NCI-H2107 (cell line): ENCODE data around the gene SERPINI2.
"Not testable (repeated sequence)": the region's sequence is repeated elsewhere in the genome, so short reads cannot be mapped to it uniquely, and the experiment has no call there.

Experiments used
- DNase-seq: peaks from one replicate; lab custom pipeline; 2025; lab: John Stamatoyannopoulos, UW

SERPINI2 gene

GRCh38 chr3:167450195-167450594, 23.6 kb downstream of the SERPINI2 start:
- no peak for DNase-seq

GRCh38 chr3:167445491-167445890, 28.4 kb downstream of the SERPINI2 start:
- no peak for DNase-seq

GRCh38 chr3:167441256-167441655, 32.6 kb downstream of the SERPINI2 start:
- DNase-seq, result no peak

- DNase-seq, result no peak
These were observed 36.3 kb downstream of the SERPINI2 start for GRCh38 chr3:167437428-167438139.

GRCh38 chr3:167426962-167427361, 46.9 kb downstream of the SERPINI2 start:
- DNase-seq, result not testable (repeated sequence)

- DNase-seq, result not testable (repeated sequence)
These were observed 51.4 kb downstream of the SERPINI2 start for GRCh38 chr3:167422396-167422795.

GRCh38 chr3:167409611-167410010, 64.2 kb downstream of the SERPINI2 start:
- DNase-seq, result no peak

GRCh38 chr3:167406876-167407492, 66.9 kb downstream of the SERPINI2 start:
- DNase-seq, result peak; percentile 53

- no peak for DNase-seq
These were observed 76.0 kb downstream of the SERPINI2 start for GRCh38 chr3:167397826-167398225.

- no peak for DNase-seq
These were observed 77.8 kb downstream of the SERPINI2 start for GRCh38 chr3:167396075-167396474.

- no peak for DNase-seq
These were observed 79.8 kb downstream of the SERPINI2 start for GRCh38 chr3:167394003-167394402.
